Fibroblast of skin of back (primary cell): Measurements from ENCODE around the gene SERPINE3.

Source experiments
- DNase-seq: peaks from one replicate; pipeline ENCODE4 v3.0.0-alpha.2; 2013

The SERPINE3 gene

GRCh38 chr13:51328488-51328887 lies 11.0 kb upstream of the SERPINE3 start:
- no peak for DNase-seq

GRCh38 chr13:51329606-51330005 lies 9.9 kb upstream of the SERPINE3 start:
- no peak for DNase-seq

- DNase-seq: peak; percentile 41
Measured at GRCh38 chr13:51330791-51331190, 8.7 kb upstream of the SERPINE3 start.

- no peak for DNase-seq
Measured at GRCh38 chr13:51331354-51331861, 8.1 kb upstream of the SERPINE3 start.

GRCh38 chr13:51332566-51333361 lies 6.7 kb upstream of the SERPINE3 start:
- no peak for DNase-seq

GRCh38 chr13:51333421-51333820 lies 6.1 kb upstream of the SERPINE3 start:
- DNase-seq: no peak

- no peak for DNase-seq
Measured at GRCh38 chr13:51333826-51334225, 5.7 kb upstream of the SERPINE3 start.

- no peak for DNase-seq
Measured at GRCh38 chr13:51336746-51337145, 2.7 kb upstream of the SERPINE3 start.

GRCh38 chr13:51339952-51340732 lies 651 bp downstream of the SERPINE3 start:
- no peak for DNase-seq

GRCh38 chr13:51341232-51341631 lies 1.7 kb downstream of the SERPINE3 start:
- DNase-seq: no peak

GRCh38 chr13:51341791-51342190 lies 2.3 kb downstream of the SERPINE3 start:
- no peak for DNase-seq

GRCh38 chr13:51342706-51343105 lies 3.2 kb downstream of the SERPINE3 start:
- peak; percentile 66 for DNase-seq

GRCh38 chr13:51343475-51343874 lies 4.0 kb downstream of the SERPINE3 start:
- DNase-seq: peak; percentile 17

GRCh38 chr13:51346397-51346796 lies 6.9 kb downstream of the SERPINE3 start:
- no peak for DNase-seq

GRCh38 chr13:51347099-51347498 lies 7.6 kb downstream of the SERPINE3 start:
- no peak for DNase-seq

GRCh38 chr13:51348069-51348967 lies 8.8 kb downstream of the SERPINE3 start:
- no peak for DNase-seq

GRCh38 chr13:51349016-51349415 lies 9.5 kb downstream of the SERPINE3 start:
- no peak for DNase-seq

GRCh38 chr13:51355217-51355616 lies 15.7 kb downstream of the SERPINE3 start:
- DNase-seq: no peak

- no peak for DNase-seq
Measured at GRCh38 chr13:51357928-51358595, 18.6 kb downstream of the SERPINE3 start.

- DNase-seq: no peak
Measured at GRCh38 chr13:51359352-51359751, 19.9 kb downstream of the SERPINE3 start.

GRCh38 chr13:51360489-51360888 lies 21.0 kb downstream of the SERPINE3 start:
- no peak for DNase-seq

GRCh38 chr13:51361106-51361505 lies 21.6 kb downstream of the SERPINE3 start:
- no peak for DNase-seq
